Right lobe of liver (tissue), 4 donors: ENCODE data around the gene BCAR3.

Experiments
- CTCF ChIP-seq, 4 donors: fragments of 200-600 bp in 3 of 4; fragments of 450-650 bp in 1 of 4; IDR thresholded peaks; one replicate each; pipeline versions ENCODE4 v1.5.1 to v1.8.0; 2016 to 2022; ENCODE audit warnings: antibody characterized with exemption in 4 of 4, mild to moderate bottlenecking in 2 of 4
- POLR2A ChIP-seq: fragments of 450-650 bp; IDR thresholded peaks from one replicate; pipeline ENCODE4 v1.6.1; 2017; ENCODE audit warnings: antibody characterized with exemption, mild to moderate bottlenecking
- donor health status: DM: no; HTN: no; CAD: no.
- donor health status: DM: no; HTN: no; CAD: no.
- donor health status: DM: no; HTN: yes; CAD: no.

DNA sequence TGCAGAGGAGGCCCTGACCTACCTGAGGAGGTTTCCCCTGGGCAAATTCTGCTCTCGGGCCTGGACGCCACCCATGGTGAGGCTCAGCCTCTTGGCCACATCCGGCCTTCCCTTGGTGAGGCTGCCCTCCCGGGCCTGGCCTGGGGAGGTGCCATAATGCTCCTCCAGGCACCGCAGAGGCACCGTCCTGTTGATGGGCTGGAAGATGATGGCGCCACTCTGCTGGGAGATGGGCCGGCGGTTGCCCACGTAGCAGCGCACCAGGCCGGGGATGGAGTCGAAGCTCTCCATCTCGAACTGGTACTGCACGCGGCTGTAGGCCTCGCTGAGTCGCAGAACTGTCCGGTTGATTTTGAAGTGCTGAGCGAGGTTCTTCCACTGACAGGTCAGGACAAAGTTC, 92.7 kb downstream of the BCAR3 start:
- TF ChIP-seq CTCF (IDR thresholded peaks at IDR 0.05) (no peak), POLR2A (no peak)
